NB4 (cell line): ENCODE results near the gene TCL1A.

Experiments
- DNase-seq: peaks from one replicate; pipeline ENCODE4 v3.0.0; 2010; ENCODE audit warnings: low read depth
- H3K4me3 ChIP-seq: one replicate; pipeline ENCODE4 v1.5.1; 2011; ENCODE audit warnings: mild to moderate bottlenecking, low read depth, low read length, moderate library complexity
- CTCF ChIP-seq: IDR thresholded peaks from one replicate; pipeline ENCODE4 v1.5.1; 2012; ENCODE audit warnings: low read depth, low read length
- MYC ChIP-seq: IDR thresholded peaks from 2 replicates; pipeline ENCODE4 v1.6.1; 2011; ENCODE audit warnings: low read depth, low read length
- POLR2A ChIP-seq: IDR thresholded peaks from 2 replicates; pipeline ENCODE4 v1.6.1; 2011; ENCODE audit warnings: mild to moderate bottlenecking; ENCODE audit not compliant: insufficient read length; ENCODE audit errors: extremely low read depth
- TF ChIP-seq, protein P1 (sequence below): IDR thresholded peaks from 2 replicates; pipeline ENCODE4 v1.6.1; 2011; ENCODE audit warnings: low read depth, low read length

Gene TCL1A

GRCh38 chr14:95700221-95700976, 13.5 kb downstream of the TCL1A start:
- DNase-seq: no peak
- H3K4me3 ChIP-seq: no peak overlapping the region
- no peak for TF ChIP-seq MYC
- TF ChIP-seq, protein P1, sequence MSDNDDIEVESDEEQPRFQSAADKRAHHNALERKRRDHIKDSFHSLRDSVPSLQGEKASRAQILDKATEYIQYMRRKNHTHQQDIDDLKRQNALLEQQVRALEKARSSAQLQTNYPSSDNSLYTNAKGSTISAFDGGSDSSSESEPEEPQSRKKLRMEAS: no peak
- TF ChIP-seq CTCF: no peak
- TF ChIP-seq POLR2A: no peak

GRCh38 chr14:95699412-95699811, 14.5 kb downstream of the TCL1A start:
- no peak for DNase-seq
- H3K4me3 ChIP-seq: no peak overlapping the region
- no peak for TF ChIP-seq POLR2A
- TF ChIP-seq CTCF: no peak
- no peak for TF ChIP-seq MYC
- TF ChIP-seq, protein P1: no peak

GRCh38 chr14:95698287-95698686, 15.6 kb downstream of the TCL1A start:
- TF ChIP-seq MYC: no peak
- TF ChIP-seq, protein P1: no peak
- TF ChIP-seq CTCF: no peak
- TF ChIP-seq POLR2A: no peak
- DNase-seq: no peak
- H3K4me3 ChIP-seq: no peak overlapping the region

- H3K4me3 ChIP-seq: no peak overlapping the region
- TF ChIP-seq POLR2A (no peak), MYC (no peak), CTCF (no peak)
- TF ChIP-seq, protein P1: no peak
- DNase-seq: no peak
Measured at GRCh38 chr14:95697764-95698163, 16.2 kb downstream of the TCL1A start.

GRCh38 chr14:95696741-95697140, 17.2 kb downstream of the TCL1A start:
- no peak overlapping the region for H3K4me3 ChIP-seq
- DNase-seq: no peak
- TF ChIP-seq POLR2A: no peak
- TF ChIP-seq MYC: no peak
- no peak for TF ChIP-seq CTCF
- TF ChIP-seq, protein P1: no peak
